GM19238 (cell line): ENCODE data around the gene DCAF4.

ENCODE experiments used
- DNase-seq: peaks from one replicate; pipeline ENCODE4 v3.0.0; 2011; ENCODE audit warnings: low spot score; ENCODE audit not compliant: insufficient read length

Gene DCAF4

GRCh38 chr14:72894623-72895378, 31.5 kb upstream of the DCAF4 start:
- DNase-seq: no peak

GRCh38 chr14:72898448-72898847, 27.8 kb upstream of the DCAF4 start:
- no peak for DNase-seq

GRCh38 chr14:72901361-72901760, 24.9 kb upstream of the DCAF4 start:
- no peak for DNase-seq

GRCh38 chr14:72902801-72903530, 23.3 kb upstream of the DCAF4 start:
- no peak for DNase-seq

GRCh38 chr14:72903716-72904115, 22.5 kb upstream of the DCAF4 start:
- DNase-seq: no peak

- no peak for DNase-seq
Measured at GRCh38 chr14:72904218-72904617, 22.0 kb upstream of the DCAF4 start.

GRCh38 chr14:72904840-72905561, 21.3 kb upstream of the DCAF4 start:
- DNase-seq: no peak

- DNase-seq: no peak
Measured at GRCh38 chr14:72906316-72906715, 19.9 kb upstream of the DCAF4 start.

- DNase-seq: no peak
Measured at GRCh38 chr14:72906879-72907278, 19.4 kb upstream of the DCAF4 start.

GRCh38 chr14:72907886-72908285, 18.4 kb upstream of the DCAF4 start:
- DNase-seq: no peak

- no peak for DNase-seq
Measured at GRCh38 chr14:72909163-72909562, 17.1 kb upstream of the DCAF4 start.

- no peak for DNase-seq
Measured at GRCh38 chr14:72913809-72914208, 12.5 kb upstream of the DCAF4 start.

- no peak for DNase-seq
Measured at GRCh38 chr14:72916174-72916573, 10.1 kb upstream of the DCAF4 start.

GRCh38 chr14:72917094-72917802, 9.0 kb upstream of the DCAF4 start:
- DNase-seq: no peak

GRCh38 chr14:72920008-72920407, 6.3 kb upstream of the DCAF4 start:
- DNase-seq: no peak

GRCh38 chr14:72921396-72921795, 4.9 kb upstream of the DCAF4 start:
- DNase-seq: no peak

- DNase-seq: no peak
Measured at GRCh38 chr14:72924337-72924736, 1.9 kb upstream of the DCAF4 start.

GRCh38 chr14:72925171-72925759, 999 bp upstream of the DCAF4 start:
- no peak for DNase-seq

GRCh38 chr14:72925815-72926291, 411 bp upstream of the DCAF4 start:
- DNase-seq: no peak

- DNase-seq: no peak
Measured at GRCh38 chr14:72928872-72929271, 2.6 kb downstream of the DCAF4 start.
